HFFc6 (cell line): ENCODE results near the gene CXCL8. TPM values are rescaled to one million over a fixed set of nuclear protein-coding genes. Genes with fewer than 3 reads are reported as not detected.

Source experiments
- DNase-seq: peaks from one replicate; pipeline ENCODE4 v3.0.0-alpha.2; 2018
- H3K27ac Mint-ChIP-seq: 2 replicates; pipeline ENCODE4 v1.8.0; 2020; ENCODE audit warnings: mild to moderate bottlenecking, mixed read lengths
- H3K27me3 Mint-ChIP-seq: 2 replicates; pipeline ENCODE4 v1.8.0; 2021; ENCODE audit warnings: mild to moderate bottlenecking, moderate library complexity, mixed read lengths; ENCODE audit not compliant: insufficient read depth
- H3K36me3 Mint-ChIP-seq: 2 replicates; pipeline ENCODE4 v1.8.0; 2021; ENCODE audit warnings: low read depth, mixed read lengths
- H3K4me1 Mint-ChIP-seq: 2 replicates; pipeline ENCODE4 v1.8.0; 2020; ENCODE audit warnings: low read depth, mixed read lengths
- H3K4me3 Mint-ChIP-seq: 2 replicates; pipeline ENCODE4 v1.8.0; 2020; ENCODE audit warnings: mild to moderate bottlenecking, moderate library complexity, mixed read lengths
- H3K9me3 Mint-ChIP-seq: 2 replicates; pipeline ENCODE4 v1.8.0; 2020; ENCODE audit warnings: mild to moderate bottlenecking, mixed read lengths
- total RNA-seq, 6 experiments: library from RNA; stranded (reverse); fragmentation: NEBNext Ultra II Directional; extraction: Animal tissue kit (Norgen Biotek cat#: 25700); gene quantifications; 2 replicates in 1 of 6; 3 replicates in 5 of 6; pipeline ENCODE4 v1.2.3, GENCODE V29; 2021
- TF ChIP-seq, protein P1 (sequence below): fragments of 200-600 bp; sonication (generic); IDR thresholded peaks from 2 replicates; pipeline ENCODE4 v1.5.0; 2021; ENCODE audit warnings: antibody characterized with exemption, mild to moderate bottlenecking

CXCL8 gene
- total RNA-seq, 6 experiments from 2014 or later: 0.47 to 3.2 (median 2.1) TPM

DNA sequence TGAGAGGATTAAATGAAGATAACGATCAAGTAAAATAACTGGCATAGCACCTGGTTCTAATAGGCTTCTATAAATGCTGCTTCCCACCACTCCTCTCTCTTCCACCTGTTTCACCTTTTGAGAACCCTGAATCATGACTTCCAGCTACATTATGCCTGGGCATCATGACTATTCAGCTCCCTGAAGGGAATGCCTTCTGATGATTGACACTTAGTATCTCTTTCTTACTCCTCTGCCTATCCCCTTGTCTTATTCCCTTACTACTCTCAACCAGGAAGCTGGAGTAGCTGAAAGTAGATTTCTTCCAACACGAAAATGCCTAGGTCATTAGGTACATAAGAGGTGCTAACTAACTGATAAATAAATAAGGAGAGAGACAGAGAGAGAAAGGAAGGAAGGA is 24.7 kb upstream of the CXCL8 start:
- Mint-ChIP-seq H3K4me1 (peaks cover 45% of the 10 kb centered on the region), H3K4me3 (no peak overlapping the region), H3K27ac (no peak overlapping the region), H3K36me3 (no peaks in the 10 kb centered on the region), H3K27me3 (no peaks in the 10 kb centered on the region), H3K9me3 (no peaks in the 10 kb centered on the region)
- DNase-seq: no peak
- TF ChIP-seq, protein P1, sequence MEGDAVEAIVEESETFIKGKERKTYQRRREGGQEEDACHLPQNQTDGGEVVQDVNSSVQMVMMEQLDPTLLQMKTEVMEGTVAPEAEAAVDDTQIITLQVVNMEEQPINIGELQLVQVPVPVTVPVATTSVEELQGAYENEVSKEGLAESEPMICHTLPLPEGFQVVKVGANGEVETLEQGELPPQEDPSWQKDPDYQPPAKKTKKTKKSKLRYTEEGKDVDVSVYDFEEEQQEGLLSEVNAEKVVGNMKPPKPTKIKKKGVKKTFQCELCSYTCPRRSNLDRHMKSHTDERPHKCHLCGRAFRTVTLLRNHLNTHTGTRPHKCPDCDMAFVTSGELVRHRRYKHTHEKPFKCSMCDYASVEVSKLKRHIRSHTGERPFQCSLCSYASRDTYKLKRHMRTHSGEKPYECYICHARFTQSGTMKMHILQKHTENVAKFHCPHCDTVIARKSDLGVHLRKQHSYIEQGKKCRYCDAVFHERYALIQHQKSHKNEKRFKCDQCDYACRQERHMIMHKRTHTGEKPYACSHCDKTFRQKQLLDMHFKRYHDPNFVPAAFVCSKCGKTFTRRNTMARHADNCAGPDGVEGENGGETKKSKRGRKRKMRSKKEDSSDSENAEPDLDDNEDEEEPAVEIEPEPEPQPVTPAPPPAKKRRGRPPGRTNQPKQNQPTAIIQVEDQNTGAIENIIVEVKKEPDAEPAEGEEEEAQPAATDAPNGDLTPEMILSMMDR: no peak

DNA sequence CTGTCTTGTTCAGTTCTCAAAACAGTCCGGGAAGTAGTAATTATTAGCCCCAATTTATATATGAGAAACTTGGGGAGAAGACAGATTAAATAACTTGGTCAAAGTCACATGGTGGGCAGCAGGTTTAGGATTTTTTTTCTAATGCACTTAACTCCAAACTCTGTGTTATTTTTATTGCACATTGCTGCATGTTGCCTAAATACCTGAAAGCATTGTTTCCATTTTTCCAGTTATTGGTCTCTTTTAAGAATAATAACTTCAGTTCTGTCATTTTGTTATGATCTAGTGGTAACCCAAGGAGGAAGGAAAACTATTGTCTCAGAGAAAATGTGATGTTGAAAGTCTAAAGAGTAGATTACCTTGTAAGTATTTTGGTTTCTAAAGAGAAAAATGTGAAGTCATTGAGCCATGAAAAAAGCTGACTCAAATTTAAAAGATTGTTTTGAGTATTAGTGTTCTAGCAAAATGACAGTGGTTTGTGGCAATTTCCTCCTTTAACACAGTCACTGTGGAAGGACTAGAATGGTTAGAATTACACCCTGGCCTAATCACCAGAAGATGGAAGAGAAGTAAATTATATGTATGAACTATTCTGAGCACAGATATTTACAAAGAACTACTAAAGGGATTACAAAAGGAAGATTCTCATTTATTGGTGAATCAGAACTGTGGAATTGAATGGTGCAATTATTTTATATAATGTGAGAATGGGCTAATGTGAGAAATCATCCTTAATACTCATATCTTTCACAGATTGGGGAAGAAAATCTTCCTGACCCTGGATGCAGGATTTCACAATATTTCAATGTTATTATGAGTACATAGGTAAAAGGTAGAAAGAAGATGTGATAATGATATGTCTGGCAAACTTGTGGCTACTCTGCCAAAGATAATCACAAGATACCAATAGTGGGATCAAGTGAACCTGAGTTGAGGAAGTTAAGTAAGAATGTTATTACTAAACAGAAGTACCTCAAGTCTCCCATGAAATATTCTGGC is 21.7 kb upstream of the CXCL8 start:
- Mint-ChIP-seq H3K4me3 (0 out of 2 replicates have a peak overlapping the region, but pooled peaks have one; percentile 5), H3K4me1 (peaks cover 66% of the 10 kb centered on the region), H3K27ac (peak overlapping the region; percentile 65), H3K36me3 (no peaks in the 10 kb centered on the region), H3K9me3 (no peaks in the 10 kb centered on the region), H3K27me3 (no peaks in the 10 kb centered on the region)
- TF ChIP-seq, protein P1: no peak
- no peak for DNase-seq

DNA sequence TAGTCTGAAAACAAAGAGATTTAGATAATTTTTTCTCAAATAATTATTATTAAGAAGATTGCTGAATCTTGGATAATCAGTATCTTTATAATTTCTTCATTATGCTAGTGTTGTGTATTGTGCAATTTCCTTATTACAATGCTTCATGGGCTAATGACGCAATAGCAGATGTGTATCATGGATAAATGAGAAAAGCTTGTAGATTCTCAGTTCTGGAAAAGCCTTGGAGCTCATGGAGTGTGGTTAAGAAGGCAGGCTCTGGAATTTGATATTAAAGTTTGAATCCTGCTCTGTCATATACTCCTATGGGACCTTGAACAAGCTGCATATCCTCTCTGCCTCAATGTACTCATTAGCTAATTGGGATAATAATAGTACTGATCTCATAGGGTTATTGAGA is 18.9 kb upstream of the CXCL8 start:
- H3K4me3 Mint-ChIP-seq: peak overlapping the region; percentile 31

DNA sequence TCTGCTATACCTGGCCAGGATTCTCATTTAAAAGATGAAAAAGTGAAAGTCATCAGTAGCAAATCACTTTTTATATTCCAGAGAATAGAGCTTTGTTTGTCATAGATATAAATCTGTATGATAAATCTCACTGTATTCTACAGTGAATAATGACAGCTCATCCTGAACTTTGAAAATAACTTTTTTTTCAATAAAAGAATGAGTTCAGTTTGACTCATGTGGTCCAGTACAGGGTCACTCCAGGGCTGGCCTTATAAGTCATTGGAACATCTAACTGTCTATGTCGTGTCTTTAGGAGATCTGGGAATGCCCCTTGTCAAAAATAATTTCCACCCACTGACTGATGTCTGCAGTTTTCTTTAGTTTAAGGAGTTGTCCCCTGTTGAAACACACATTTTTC is 18.5 kb upstream of the CXCL8 start:
- Mint-ChIP-seq H3K27me3 (no peaks in the 10 kb centered on the region), H3K4me3 (peak overlapping the region; percentile 31), H3K4me1 (peaks cover 78% of the 10 kb centered on the region), H3K9me3 (no peaks in the 10 kb centered on the region), H3K36me3 (no peaks in the 10 kb centered on the region), H3K27ac (peak overlapping the region; percentile 75)
- DNase-seq: peak; percentile 44
- TF ChIP-seq, protein P1: no peak

More for the DNA sequence above, 18.9 kb upstream of the CXCL8 start:
- H3K27me3 Mint-ChIP-seq: no peaks in the 10 kb centered on the region
- peaks cover 73% of the 10 kb centered on the region for H3K4me1 Mint-ChIP-seq
- no peaks in the 10 kb centered on the region for H3K36me3 Mint-ChIP-seq
- TF ChIP-seq, protein P1: no peak
- peak overlapping the region; percentile 75 for H3K27ac Mint-ChIP-seq
- no peaks in the 10 kb centered on the region for H3K9me3 Mint-ChIP-seq
- peak; percentile 29 for DNase-seq

DNA sequence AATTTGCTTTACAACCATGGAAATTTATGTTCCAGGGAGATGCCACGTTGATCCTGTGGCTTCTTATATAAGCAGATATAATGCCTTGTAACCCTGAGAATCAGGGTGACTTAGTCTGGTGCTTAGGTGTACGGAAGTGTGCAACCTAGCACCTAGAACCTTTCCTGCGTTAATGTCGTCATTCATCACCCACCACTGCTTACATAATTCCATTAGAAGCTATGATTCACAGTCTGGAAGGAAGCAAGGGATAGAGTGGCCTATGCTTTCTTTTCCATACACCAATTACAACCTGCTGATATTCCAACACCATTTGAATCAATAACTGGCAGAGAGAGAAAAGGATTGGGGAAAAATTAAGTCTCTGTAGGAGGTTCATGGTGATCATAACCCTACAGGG is 17.3 kb upstream of the CXCL8 start:
- TF ChIP-seq, protein P1: no peak
- Mint-ChIP-seq H3K27ac (no peak overlapping the region), H3K27me3 (no peaks in the 10 kb centered on the region), H3K9me3 (no peaks in the 10 kb centered on the region), H3K36me3 (no peaks in the 10 kb centered on the region), H3K4me3 (no peak overlapping the region), H3K4me1 (peaks cover 81% of the 10 kb centered on the region)
- no peak for DNase-seq
